Measurements from ENCODE around the gene GBF1.
"Not testable (repeated sequence)": the region's sequence is repeated elsewhere in the genome, so short reads cannot be mapped to it uniquely, and the experiment has no call there.

DNA sequence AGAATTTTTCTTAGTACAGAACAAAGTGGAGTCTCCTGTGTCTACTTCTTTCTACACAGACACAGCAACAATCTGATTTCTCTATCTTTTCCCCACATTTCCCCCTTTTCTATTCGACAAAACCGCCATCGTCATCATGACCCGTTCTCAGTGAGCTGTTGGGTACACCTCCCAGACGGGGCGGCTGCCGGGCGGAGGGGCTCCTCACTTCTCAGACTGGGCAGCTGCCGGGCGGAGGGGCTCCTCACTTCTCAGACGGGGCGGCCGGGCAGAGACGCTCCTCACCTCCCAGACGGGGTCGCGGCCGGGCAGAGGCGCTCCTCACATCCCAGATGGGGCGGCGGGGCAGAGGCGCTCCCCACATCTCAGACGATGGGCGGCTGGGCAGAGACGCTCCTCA lies 56.0 kb downstream of the GBF1 start:
- TF ChIP-seq, protein P1, sequence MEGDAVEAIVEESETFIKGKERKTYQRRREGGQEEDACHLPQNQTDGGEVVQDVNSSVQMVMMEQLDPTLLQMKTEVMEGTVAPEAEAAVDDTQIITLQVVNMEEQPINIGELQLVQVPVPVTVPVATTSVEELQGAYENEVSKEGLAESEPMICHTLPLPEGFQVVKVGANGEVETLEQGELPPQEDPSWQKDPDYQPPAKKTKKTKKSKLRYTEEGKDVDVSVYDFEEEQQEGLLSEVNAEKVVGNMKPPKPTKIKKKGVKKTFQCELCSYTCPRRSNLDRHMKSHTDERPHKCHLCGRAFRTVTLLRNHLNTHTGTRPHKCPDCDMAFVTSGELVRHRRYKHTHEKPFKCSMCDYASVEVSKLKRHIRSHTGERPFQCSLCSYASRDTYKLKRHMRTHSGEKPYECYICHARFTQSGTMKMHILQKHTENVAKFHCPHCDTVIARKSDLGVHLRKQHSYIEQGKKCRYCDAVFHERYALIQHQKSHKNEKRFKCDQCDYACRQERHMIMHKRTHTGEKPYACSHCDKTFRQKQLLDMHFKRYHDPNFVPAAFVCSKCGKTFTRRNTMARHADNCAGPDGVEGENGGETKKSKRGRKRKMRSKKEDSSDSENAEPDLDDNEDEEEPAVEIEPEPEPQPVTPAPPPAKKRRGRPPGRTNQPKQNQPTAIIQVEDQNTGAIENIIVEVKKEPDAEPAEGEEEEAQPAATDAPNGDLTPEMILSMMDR (IDR thresholded peaks at IDR 0.05) = not testable (repeated sequence)
- not testable (repeated sequence) for TF ChIP-seq POLR2A (IDR thresholded peaks at IDR 0.05)

Data from uterus (tissue), 2 donors.